HEK293 (cell line): ENCODE results near the gene TBC1D16.

Experiments
- BCL11A ChIP-seq: fragments of 450-650 bp; formaldehyde crosslinking; IDR thresholded peaks from 2 replicates; pipeline ENCODE4 v1.5.1; 2016; ENCODE audit warnings: low read depth, missing biosample characterization, missing genetic modification characterization
- BCL11B ChIP-seq: fragments of 450-650 bp; formaldehyde crosslinking; IDR thresholded peaks from 2 replicates; pipeline ENCODE4 v1.5.1; 2016; ENCODE audit warnings: low read depth, missing biosample characterization, missing genetic modification characterization
- FEZF1 ChIP-seq: fragments of 450-650 bp; formaldehyde crosslinking; IDR thresholded peaks from 2 replicates; pipeline ENCODE4 v1.5.1; 2016; ENCODE audit warnings: missing biosample characterization, missing genetic modification characterization
- KLF17 ChIP-seq: fragments of 450-650 bp; formaldehyde crosslinking; IDR thresholded peaks from 2 replicates; pipeline ENCODE4 v1.5.1; 2016; ENCODE audit warnings: missing biosample characterization, missing genetic modification characterization
- PATZ1 ChIP-seq: fragments of 450-650 bp; formaldehyde crosslinking; IDR thresholded peaks from 2 replicates; pipeline ENCODE4 v1.5.1; 2016; ENCODE audit warnings: missing biosample characterization, missing genetic modification characterization
- PRDM10 ChIP-seq: fragments of 450-650 bp; formaldehyde crosslinking; IDR thresholded peaks from 2 replicates; pipeline ENCODE4 v1.5.1; 2016; ENCODE audit warnings: missing biosample characterization, missing genetic modification characterization
- SP7 ChIP-seq: fragments of 450-650 bp; formaldehyde crosslinking; IDR thresholded peaks from 2 replicates; pipeline ENCODE4 v1.5.1; 2016; ENCODE audit warnings: missing biosample characterization, missing genetic modification characterization
- YY1 ChIP-seq: fragments of 450-650 bp; formaldehyde crosslinking; IDR thresholded peaks from 2 replicates; pipeline ENCODE4 v1.5.1; 2018; ENCODE audit warnings: missing biosample characterization, missing genetic modification characterization
- YY2 ChIP-seq: fragments of 450-650 bp; formaldehyde crosslinking; IDR thresholded peaks from 2 replicates; pipeline ENCODE4 v1.5.1; 2016; ENCODE audit warnings: missing biosample characterization, missing genetic modification characterization
- ZBTB11 ChIP-seq: fragments of 450-650 bp; formaldehyde crosslinking; conservative IDR thresholded peaks from 2 replicates; pipeline ENCODE4 v1.5.1; 2016; ENCODE audit warnings: low read depth, missing biosample characterization, missing genetic modification characterization
- ZBTB20 ChIP-seq: fragments of 450-650 bp; formaldehyde crosslinking; IDR thresholded peaks from 2 replicates; pipeline ENCODE4 v1.5.1; 2016; ENCODE audit warnings: missing biosample characterization, missing genetic modification characterization
- ZBTB26 ChIP-seq: fragments of 450-650 bp; formaldehyde crosslinking; optimal IDR thresholded peaks from 2 replicates; pipeline ENCODE3; 2016; ENCODE audit warnings: missing biosample characterization, mild to moderate bottlenecking, missing genetic modification characterization
- ZBTB48 ChIP-seq: fragments of 450-650 bp; formaldehyde crosslinking; IDR thresholded peaks from 2 replicates; pipeline ENCODE4 v1.5.1; 2016; ENCODE audit warnings: missing biosample characterization, missing genetic modification characterization
- ZBTB7A ChIP-seq: fragments of 450-650 bp; formaldehyde crosslinking; IDR thresholded peaks from 2 replicates; pipeline ENCODE4 v1.5.1; 2016; ENCODE audit warnings: low read depth, missing biosample characterization, missing genetic modification characterization
- ZFP3 ChIP-seq: fragments of 450-650 bp; formaldehyde crosslinking; IDR thresholded peaks from 2 replicates; pipeline ENCODE4 v1.5.1; 2016; ENCODE audit warnings: low read depth, missing biosample characterization, missing genetic modification characterization
- ZFP41 ChIP-seq: fragments of 450-650 bp; formaldehyde crosslinking; IDR thresholded peaks from 2 replicates; pipeline ENCODE4 v1.5.1; 2016; ENCODE audit warnings: missing biosample characterization, missing genetic modification characterization, borderline replicate concordance
- ZIC2 ChIP-seq: fragments of 450-650 bp; formaldehyde crosslinking; IDR thresholded peaks from 2 replicates; pipeline ENCODE4 v1.5.1; 2016; ENCODE audit warnings: missing biosample characterization, missing genetic modification characterization
- ZNF146 ChIP-seq: fragments of 450-650 bp; formaldehyde crosslinking; IDR thresholded peaks from 2 replicates; pipeline ENCODE4 v1.5.1; 2016; ENCODE audit warnings: missing biosample characterization, missing genetic modification characterization
- ZNF335 ChIP-seq: fragments of 450-650 bp; formaldehyde crosslinking; conservative IDR thresholded peaks from 2 replicates; pipeline ENCODE4 v1.5.1; 2016; ENCODE audit warnings: missing biosample characterization, missing genetic modification characterization
- ZNF341 ChIP-seq: fragments of 450-650 bp; formaldehyde crosslinking; IDR thresholded peaks from 2 replicates; pipeline ENCODE4; 2016; ENCODE audit warnings: low read depth, missing biosample characterization, missing genetic modification characterization
- ZNF350 ChIP-seq: fragments of 450-650 bp; formaldehyde crosslinking; IDR thresholded peaks from 2 replicates; pipeline ENCODE4 v1.5.0; 2017; ENCODE audit warnings: missing biosample characterization, mild to moderate bottlenecking, missing genetic modification characterization
- ZNF623 ChIP-seq: fragments of 450-650 bp; formaldehyde crosslinking; IDR thresholded peaks from 2 replicates; pipeline ENCODE4 v1.5.1; 2016; ENCODE audit warnings: missing biosample characterization, missing genetic modification characterization
- ZNF629 ChIP-seq: fragments of 450-650 bp; formaldehyde crosslinking; IDR thresholded peaks from 2 replicates; pipeline ENCODE4 v1.5.1; 2017; ENCODE audit warnings: missing biosample characterization, missing genetic modification characterization
- ZSCAN5A ChIP-seq: fragments of 450-650 bp; formaldehyde crosslinking; IDR thresholded peaks from 2 replicates; pipeline ENCODE4 v1.5.1; 2016; ENCODE audit warnings: missing biosample characterization, missing genetic modification characterization

Gene TBC1D16

GRCh38 chr17:79991924-79992648 is 43.6 kb downstream of the TBC1D16 start (continued):
- TF ChIP-seq ZNF335 (tag by site-specific recombination) (peak; percentile 69), ZFP3 (no peak), ZNF350 (no peak), BCL11A (peak; percentile 88), ZNF146 (tag by site-specific recombination) (no peak; the same call in 1 of the 2 replicates), PATZ1 (tag by site-specific recombination) (peak; percentile 94), YY2 (tag by site-specific recombination) (0 out of 2 replicates have a peak, but pooled peaks have one; percentile 22), KLF17 (tag by site-specific recombination) (peak; percentile 58; the same call in 1 of the 2 replicates), ZBTB48 (tag by site-specific recombination) (peak; percentile 65; the same call in 1 of the 2 replicates), ZIC2 (tag by site-specific recombination) (peak; percentile 98), ZBTB26 (tag by site-specific recombination) (peak; percentile 41), ZNF623 (tag by site-specific recombination) (0 out of 2 replicates have a peak, but pooled peaks have one; percentile 17), SP7 (tag by site-specific recombination) (peak; percentile 59; the same call in 1 of the 2 replicates), ZNF341 (tag by site-specific recombination) (peak; percentile 47), ZBTB7A (peak; percentile 72; the same call in 1 of the 2 replicates), FEZF1 (tag by site-specific recombination) (peak; percentile 19; the same call in 1 of the 2 replicates), ZNF629 (tag by site-specific recombination) (peak; percentile 50; the same call in 1 of the 2 replicates), PRDM10 (peak; percentile 91), ZBTB11 (tag by site-specific recombination) (no peak; the same call in 1 of the 2 replicates), ZFP41 (tag by site-specific recombination) (no peak), YY1 (peak; percentile 59; the same call in 1 of the 2 replicates), ZBTB20 (tag by site-specific recombination) (peak; percentile 70), BCL11B (tag by site-specific recombination) (peak; percentile 93), ZSCAN5A (tag by site-specific recombination) (0 out of 2 replicates have a peak, but pooled peaks have one; percentile 59)
